Hippocampal formation (tissue), 2 donors: ENCODE results near the gene ACSL4.
"Not testable (repeated sequence)": the region's sequence is repeated elsewhere in the genome, so short reads cannot be mapped to it uniquely, and the experiment has no call there.

ENCODE experiments used
- DNase-seq, 2 donors: peaks; one replicate each; lab custom pipeline; 2025; lab: John Stamatoyannopoulos, UW

Gene ACSL4

GRCh38 chrX:109732017-109732801 lies 848 bp downstream of the ACSL4 start:
- no peak for DNase-seq

- DNase-seq = no peak
These were observed 4.9 kb downstream of the ACSL4 start for GRCh38 chrX:109728173-109728535.

- not testable (repeated sequence) for DNase-seq
These were observed 8.1 kb downstream of the ACSL4 start for GRCh38 chrX:109724971-109725370.

- DNase-seq = no peak
These were observed 12.1 kb downstream of the ACSL4 start for GRCh38 chrX:109720947-109721346.

- no peak for DNase-seq
These were observed 13.8 kb downstream of the ACSL4 start for GRCh38 chrX:109719264-109719663.

- no peak for DNase-seq
These were observed 16.5 kb downstream of the ACSL4 start for GRCh38 chrX:109716431-109717028.

GRCh38 chrX:109714340-109714958 lies 18.6 kb downstream of the ACSL4 start:
- no peak for DNase-seq

GRCh38 chrX:109710181-109710580 lies 22.9 kb downstream of the ACSL4 start:
- no peak for DNase-seq

- DNase-seq = no peak
These were observed 23.9 kb downstream of the ACSL4 start for GRCh38 chrX:109709129-109709631.

- no peak for DNase-seq
These were observed 25.3 kb downstream of the ACSL4 start for GRCh38 chrX:109707720-109708119.

GRCh38 chrX:109707319-109707718 lies 25.7 kb downstream of the ACSL4 start:
- no peak for DNase-seq

- DNase-seq = no peak
These were observed 28.5 kb downstream of the ACSL4 start for GRCh38 chrX:109704563-109704962.

GRCh38 chrX:109697855-109698254 lies 35.2 kb downstream of the ACSL4 start:
- DNase-seq = no peak

- no peak for DNase-seq
These were observed 36.8 kb downstream of the ACSL4 start for GRCh38 chrX:109696146-109696740.

GRCh38 chrX:109695637-109696036 lies 37.4 kb downstream of the ACSL4 start:
- no peak for DNase-seq

GRCh38 chrX:109691752-109692151 lies 41.3 kb downstream of the ACSL4 start:
- no peak for DNase-seq

- no peak for DNase-seq
These were observed 41.8 kb downstream of the ACSL4 start for GRCh38 chrX:109691277-109691676.

GRCh38 chrX:109687903-109688302 lies 45.2 kb downstream of the ACSL4 start:
- no peak for DNase-seq

- DNase-seq = no peak
These were observed 47.4 kb downstream of the ACSL4 start for GRCh38 chrX:109685656-109686078.

GRCh38 chrX:109684136-109684535 lies 48.9 kb downstream of the ACSL4 start:
- no peak for DNase-seq

- DNase-seq = no peak
These were observed 51.5 kb downstream of the ACSL4 start for GRCh38 chrX:109681475-109682081.

- no peak for DNase-seq
These were observed 53.2 kb downstream of the ACSL4 start for GRCh38 chrX:109679820-109680219.
